ENCODE results near the gene PGLYRP3. TPM values are rescaled to one million over a fixed set of nuclear protein-coding genes. Genes with fewer than 3 reads are reported as not detected.

Gene PGLYRP3
- total and polyA plus RNA-seq, 2 donors (not counting 3 experiments of a cell fraction or from before 2014, with no cell fraction given): not detected

DNA sequence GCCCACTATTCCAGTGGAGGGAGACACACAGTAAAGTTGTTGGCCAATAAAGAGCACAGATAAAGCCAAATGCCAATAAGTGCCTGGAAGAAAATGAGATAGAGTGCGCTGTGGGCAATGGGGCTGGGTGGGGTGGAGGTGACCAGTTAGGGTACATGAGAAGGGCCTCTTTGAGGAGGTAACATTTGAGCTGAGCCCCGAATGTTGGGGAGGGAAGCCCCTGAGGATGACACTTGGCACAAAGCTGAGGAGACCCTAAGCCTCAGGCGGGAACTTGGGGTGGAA lies 45.9 kb upstream of the PGLYRP3 start:
- intact Hi-C loops (cut with micrococcal nuclease): no loop called here
- ChIA-PET CTCF (interaction anchor here (13.2 kb wide), 1 partner anchor 135 kb away, joined by 331 read pairs; no protein-coding TSS in a partner anchor), POLR2A (no interaction called here)

More for the DNA sequence above, 45.9 kb upstream of the PGLYRP3 start:
- Histone ChIP-seq H3K9me1 (replicated peaks; ENCODE audit: control insufficient read depth, extremely low read depth, insufficient read depth, low read length) (no peaks in the 10 kb centered on the region), H3K36me3 (ENCODE audit: control insufficient read depth in 2 of 2, extremely low read depth in 1 of 2, insufficient read depth in 2 of 2, low read length in 2 of 2) (no peaks in the 10 kb centered on the region), H3K4me1 (ENCODE audit: control insufficient read depth, extremely low read depth, insufficient read depth, low read length) (no peaks in the 10 kb centered on the region), H3K9me3 (replicated peaks; ENCODE audit: control insufficient read depth, insufficient read depth, low read length) (no peaks in the 10 kb centered on the region), H2AFZ (ENCODE audit: low read depth, low read length) (no peak overlapping the region), H3K27me3 (ENCODE audit: control insufficient read depth in 2 of 2, insufficient read depth in 2 of 2, low read length in 2 of 2) (no peaks in the 10 kb centered on the region), H3K9ac (replicated peaks; ENCODE audit: extremely low read depth, insufficient read depth, low read length) (no peak overlapping the region), H4K20me1 (replicated peaks; ENCODE audit: control insufficient read depth, extremely low read depth, insufficient read depth, low read length) (no peaks in the 10 kb centered on the region), H3K27ac (ENCODE audit: insufficient read depth, low read depth, low read length) (no peak overlapping the region), H3K4me2 (ENCODE audit: insufficient read depth, low read length) (no peak overlapping the region), H3K4me3 (replicated peaks in 1 of 3; ENCODE audit: insufficient read depth in 1 of 3, low read depth in 1 of 3, low read length in 3 of 3) (no peak overlapping the region), H3K79me2 (ENCODE audit: control insufficient read depth, insufficient read depth, low read length) (no peaks in the 10 kb centered on the region)
- no peak for DNase-seq (ENCODE audit: low read depth, low spot score)
- dilution Hi-C loops (cut with MboI; ENCODE audit: extremely low pct_ligation_motif_present, low sequenced_read_pairs): no loop called here
- BruUV-seq (replicated peaks): no TSS peak
- no peak for TF ChIP-seq JUN (IDR thresholded peaks at IDR 0.05; ENCODE audit: borderline replicate concordance, insufficient read depth, insufficient read length, low read depth)
- TF ChIP-seq EZH2 (IDR thresholded peaks at IDR 0.05; ENCODE audit: borderline replicate concordance, low read depth, low read length, severe bottlenecking): no peak
- TF ChIP-seq POLR2AphosphoS5 (IDR thresholded peaks at IDR 0.05; ENCODE audit: insufficient read depth, low read depth, low read length): no peak
- TF ChIP-seq MAX (IDR thresholded peaks at IDR 0.05; ENCODE audit: insufficient read depth, insufficient read length): no peak
- TF ChIP-seq POLR2A (IDR thresholded peaks at IDR 0.05; ENCODE audit: low read depth, low read length): no peak
- no peak for TF ChIP-seq GATA2 (IDR thresholded peaks at IDR 0.05; ENCODE audit: insufficient read depth, insufficient read length, low read depth, low read length)
- no peak for TF ChIP-seq CTCF (IDR thresholded peaks at IDR 0.05; ENCODE audit: extremely low read depth in 1 of 2, insufficient read depth in 1 of 2, low read depth in 1 of 2, low read length in 2 of 2)
- no peak for TF ChIP-seq MYC (IDR thresholded peaks at IDR 0.05; ENCODE audit: low read depth, low read length)
- TF ChIP-seq FOS (IDR thresholded peaks at IDR 0.05; ENCODE audit: borderline replicate concordance, insufficient read depth, low read length): no peak
- FAIRE-seq: no peak
